T-cell (primary cell): ENCODE results near the gene GAK. TPM values are rescaled to one million over a fixed set of nuclear protein-coding genes. Genes with fewer than 3 reads are reported as not detected.

ENCODE experiments used
- ATAC-seq, 4 experiments: fragments of 200-7000 bp in 3 of 4; fragments of 150-1000 bp in 1 of 4; cut with Tn5 transposase; replicated peaks in 1 of 4; 1 replicate in 3 of 4; 2 replicates in 1 of 4; pipeline ENCODE4 v1.10.0; 2021; ENCODE audit warnings: moderate library complexity in 3 of 4, mild to moderate bottlenecking in 2 of 4, moderate number of reproducible peaks in 1 of 4
- CTCF ChIA-PET, 2 donors: fragments of 300-600 bp; sonication (Branson Sonifier 250); formaldehyde crosslinking; loops; one replicate each; lab custom pipeline; 2022; ENCODE audit warnings: antibody characterized with exemption in 2 of 2; lab: Charles Lee
- POLR2A ChIA-PET, 2 donors: fragments of 300-600 bp; sonication (Branson Sonifier 250); formaldehyde crosslinking; loops; one replicate each; lab custom pipeline; 2022; ENCODE audit warnings: antibody characterized with exemption in 2 of 2; lab: Charles Lee
- DNase-seq, 35 experiments: peaks; one replicate each; pipeline versions ENCODE4 v3.0.0 to v3.0.0-alpha.2; 2013 to 2023
- H3K27ac ChIP-seq: one replicate; pipeline ENCODE4 v1.5.1; 2013; ENCODE audit warnings: low read length
- H3K27me3 ChIP-seq, 2 experiments: replicated peaks in 1 of 2; 1 replicate in 1 of 2; 2 replicates in 1 of 2; pipeline versions ENCODE4 v1.6.1 to v1.7.0; 2013; ENCODE audit warnings: low read length in 1 of 2, mixed read lengths in 1 of 2; ENCODE audit not compliant: control insufficient read depth in 2 of 2, insufficient read depth in 2 of 2; ENCODE audit errors: extremely low read depth in 1 of 2
- H3K36me3 ChIP-seq, 2 donors: 1 replicate in 1 of 2; 2 replicates in 1 of 2; pipeline versions ENCODE4 v1.6.1 to v1.7.0; 2013; ENCODE audit warnings: low read length in 1 of 2; ENCODE audit not compliant: control insufficient read depth in 2 of 2, insufficient read depth in 1 of 2; ENCODE audit errors: extremely low read depth in 1 of 2
- H3K4me1 ChIP-seq, 2 experiments: 1 replicate in 1 of 2; 2 replicates in 1 of 2; pipeline versions ENCODE4 v1.6.1 to v1.7.0; 2013; ENCODE audit warnings: low read length in 2 of 2, mixed read lengths in 1 of 2; ENCODE audit not compliant: insufficient read depth in 2 of 2, control insufficient read depth in 1 of 2; ENCODE audit errors: extremely low read depth in 1 of 2
- H3K4me3 ChIP-seq, 2 donors: 1 replicate in 1 of 2; 2 replicates in 1 of 2; pipeline versions ENCODE4 v1.5.1 to v1.7.0; 2013; ENCODE audit warnings: mild to moderate bottlenecking in 2 of 2, low read length in 1 of 2, moderate library complexity in 1 of 2; ENCODE audit not compliant: control insufficient read depth in 1 of 2; ENCODE audit errors: extremely low read depth in 1 of 2
- H3K9me3 ChIP-seq: 2 replicates; pipeline ENCODE4 v1.7.0; 2013
- H3K27ac Mint-ChIP-seq, 2 donors: one replicate each; pipeline ENCODE4 v1.8.0; 2020 to 2021; ENCODE audit warnings: mild to moderate bottlenecking in 2 of 2, mixed read lengths in 2 of 2
- H3K27me3 Mint-ChIP-seq, 2 donors: one replicate each; pipeline ENCODE4 v1.8.0; 2021 to 2022; ENCODE audit warnings: mixed read lengths in 2 of 2
- H3K36me3 Mint-ChIP-seq: one replicate; pipeline ENCODE4 v1.8.0; 2021; ENCODE audit warnings: mixed read lengths
- H3K4me1 Mint-ChIP-seq, 3 donors: one replicate each; pipeline ENCODE4 v1.8.0; 2020 to 2022; ENCODE audit warnings: mixed read lengths in 3 of 3, mild to moderate bottlenecking in 1 of 3
- H3K4me3 Mint-ChIP-seq, 3 donors: one replicate each; pipeline ENCODE4 v1.8.0; 2020 to 2022; ENCODE audit warnings: mild to moderate bottlenecking in 3 of 3, mixed read lengths in 3 of 3, moderate library complexity in 3 of 3
- H3K9me3 Mint-ChIP-seq, 3 donors: one replicate each; pipeline ENCODE4 v1.8.0; 2020 to 2022; ENCODE audit warnings: mixed read lengths in 3 of 3
- WGBS: methylation state at CpG from one replicate; pipeline ENCODE4 v1.1.5; 2013; ENCODE audit warnings: missing lambda C conversion rate; ENCODE audit not compliant: insufficient coverage; 5-methylcytosine and 5-hydroxymethylcytosine counted together
- total RNA-seq, 35 experiments: library from RNA in 6 of 35; stranded (reverse) in 6 of 35; fragments of 120-200 nt in 1 of 35; gene quantifications; one replicate each; pipeline versions ENCODE4 v1.2.1 to v1.2.4 and lab custom pipeline; 2013 to 2026

GAK gene
- total RNA-seq, 5 donors from 2014 or later (not counting 1 experiment from before 2014, with no cell fraction given): 182 to 225 (median 218) TPM

- Histone ChIP-seq H3K9me3 (no peaks in the 10 kb centered on the region), H3K4me3 (no peak overlapping the region), H3K27me3 (peaks cover 0 to 37% of the 10 kb centered on the region in 2 experiments), H3K27ac (no peak overlapping the region), H3K4me1 (peaks cover 0 to 15% of the 10 kb centered on the region in 2 experiments), H3K36me3 (no peaks in the 10 kb centered on the region)
- Mint-ChIP-seq H3K27me3 (peaks cover 3% of the 10 kb centered on the region in 2 donors), H3K9me3 (peaks cover 0 to 16% (median 8%) of the 10 kb centered on the region in 3 donors), H3K27ac (no peak overlapping the region), H3K4me3 (no peak overlapping the region), H3K4me1 (peaks cover 4 to 10% (median 5%) of the 10 kb centered on the region in 3 donors), H3K36me3 (peaks cover 6% of the 10 kb centered on the region)
- WGBS: 92% methylated on average over 42 of the region's 46 CpGs
- POLR2A ChIA-PET: no interaction called here
- DNase-seq: peak in 1 of 35 experiments; percentile 2
- no peak for ATAC-seq
- CTCF ChIA-PET: no interaction called here
These were observed 96.7 kb downstream of the GAK start for GRCh38 chr4:835148-836002.

DNA sequence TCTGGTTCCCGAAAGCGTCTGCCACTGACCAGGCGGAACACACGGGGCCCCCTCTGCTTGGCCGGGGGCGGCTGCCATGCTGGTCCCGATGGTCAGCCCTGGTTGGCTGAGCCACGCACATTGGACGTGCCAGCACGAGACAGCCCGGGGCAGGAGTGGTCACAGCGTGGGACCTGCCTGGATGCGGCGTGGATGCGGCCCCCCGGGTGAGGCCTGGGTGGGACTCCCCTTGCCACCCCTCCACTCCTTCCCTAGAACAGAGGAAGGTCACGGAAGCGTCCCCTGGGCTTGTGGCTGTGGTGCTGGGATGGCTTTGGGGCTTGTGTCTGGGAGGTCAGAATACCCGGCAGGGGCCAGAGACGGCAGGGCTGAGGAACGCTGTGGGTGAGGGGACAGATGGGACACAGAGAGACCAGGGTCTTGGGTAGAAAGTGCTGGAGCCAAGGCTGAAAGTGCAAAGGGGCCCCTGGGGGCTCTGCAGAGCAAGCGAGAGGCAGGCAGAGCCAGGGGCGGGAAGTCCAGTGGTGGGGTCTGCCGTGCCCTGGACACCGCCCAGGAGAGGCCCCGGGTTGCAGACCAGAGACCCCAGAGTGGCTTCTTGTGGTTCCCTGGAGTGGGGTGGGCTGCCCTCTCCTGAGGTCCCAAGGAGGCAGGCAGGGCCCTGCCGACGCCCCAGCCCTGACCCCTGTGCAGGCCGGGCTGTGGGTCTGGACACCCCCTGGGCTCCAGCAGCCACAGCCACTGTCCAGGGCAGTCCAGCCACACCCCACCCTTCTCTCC is 97.6 kb downstream of the GAK start:
- ATAC-seq (no peak), DNase-seq (peak in 1 of 35 experiments; percentile 2)
- Histone ChIP-seq H3K27me3 (peaks cover 0 to 46% of the 10 kb centered on the region in 2 experiments), H3K4me3 (no peak overlapping the region), H3K36me3 (no peaks in the 10 kb centered on the region), H3K9me3 (no peaks in the 10 kb centered on the region), H3K4me1 (peaks cover 0 to 15% of the 10 kb centered on the region in 2 experiments), H3K27ac (no peak overlapping the region)
- peaks cover 4 to 6% (median 5%) of the 10 kb centered on the region in 3 donors for H3K4me1 Mint-ChIP-seq
- CTCF ChIA-PET: no interaction called here
- H3K4me3 Mint-ChIP-seq: no peak overlapping the region
- H3K27me3 Mint-ChIP-seq: peaks cover 3 to 5% of the 10 kb centered on the region in 2 donors
- no peaks in the 10 kb centered on the region for H3K36me3 Mint-ChIP-seq
- 93% methylated on average over 25 of the region's 29 CpGs for WGBS
- H3K27ac Mint-ChIP-seq: no peak overlapping the region
- H3K9me3 Mint-ChIP-seq: peaks cover 0 to 16% (median 8%) of the 10 kb centered on the region in 3 donors
- POLR2A ChIA-PET: no interaction called here

DNA sequence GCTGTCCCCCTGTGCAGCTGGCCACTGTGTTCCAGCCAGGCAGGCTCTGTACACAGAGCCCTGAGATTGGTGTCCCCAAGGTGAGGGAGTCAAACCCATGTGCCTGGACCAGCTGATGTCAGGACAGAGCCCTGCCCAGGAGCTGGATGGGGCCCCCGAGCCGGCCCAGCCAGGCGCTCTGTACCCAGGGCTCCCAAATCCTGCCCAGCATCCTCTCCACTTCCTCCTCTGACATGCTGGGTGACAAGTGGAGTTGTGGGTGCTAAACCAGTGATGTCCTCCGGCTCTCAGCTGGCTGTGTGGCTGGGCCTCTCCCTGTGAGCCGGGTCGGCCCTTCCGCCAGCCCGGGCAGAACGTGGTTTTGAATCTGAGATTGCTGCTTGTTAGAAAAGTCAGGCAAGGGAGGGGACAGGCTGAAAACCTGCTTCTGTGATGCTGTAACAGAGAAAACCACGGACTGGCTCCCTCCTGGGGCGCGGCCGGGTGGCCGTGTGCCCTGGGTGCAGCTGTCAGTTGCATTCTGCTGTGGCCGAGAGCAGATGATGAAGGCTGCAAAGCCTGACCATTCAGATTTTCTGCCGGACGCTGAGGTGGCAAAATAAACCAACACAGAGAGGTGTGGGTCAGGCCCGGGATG is 98.3 kb downstream of the GAK start:
- H3K27ac Mint-ChIP-seq: no peak overlapping the region
- H3K9me3 Mint-ChIP-seq: peaks cover 0 to 15% (median 6%) of the 10 kb centered on the region in 3 donors
- ChIA-PET POLR2A (no interaction called here), CTCF (no interaction called here)
- H3K4me1 ChIP-seq: peaks cover 0 to 15% of the 10 kb centered on the region in 2 experiments
- no peaks in the 10 kb centered on the region for H3K36me3 Mint-ChIP-seq
- no peak overlapping the region for H3K27ac ChIP-seq
- peak in 1 of 35 experiments; percentile 1 for DNase-seq
- no peak overlapping the region for H3K4me3 Mint-ChIP-seq
- H3K36me3 ChIP-seq: no peaks in the 10 kb centered on the region
- no peaks in the 10 kb centered on the region for H3K9me3 ChIP-seq
- no peak for ATAC-seq
- H3K4me3 ChIP-seq: no peak overlapping the region
- peaks cover 4 to 6% (median 5%) of the 10 kb centered on the region in 3 donors for H3K4me1 Mint-ChIP-seq
- peaks cover 5 to 9% of the 10 kb centered on the region in 2 donors for H3K27me3 Mint-ChIP-seq
- peaks cover 0 to 53% of the 10 kb centered on the region in 2 experiments for H3K27me3 ChIP-seq
- WGBS: 75% methylated on average over 17 of the region's 18 CpGs

- Mint-ChIP-seq H3K27me3 (peaks cover 12 to 16% of the 10 kb centered on the region in 2 donors), H3K4me1 (peaks cover 4 to 8% (median 7%) of the 10 kb centered on the region in 3 donors), H3K9me3 (peaks cover 0 to 12% (median 6%) of the 10 kb centered on the region in 3 donors), H3K36me3 (peaks cover under 1% of the 10 kb centered on the region), H3K27ac (no peak overlapping the region), H3K4me3 (no peak overlapping the region)
- Histone ChIP-seq H3K4me3 (no peak overlapping the region), H3K9me3 (no peaks in the 10 kb centered on the region), H3K4me1 (peaks cover 0 to 15% of the 10 kb centered on the region in 2 experiments), H3K27me3 (peaks cover 0 to 60% of the 10 kb centered on the region in 2 experiments), H3K27ac (no peak overlapping the region), H3K36me3 (no peaks in the 10 kb centered on the region)
- CTCF ChIA-PET: no interaction called here
- 28% methylated on average over 10 of the region's 10 CpGs for WGBS
- POLR2A ChIA-PET: no interaction called here
- no peak for ATAC-seq
- no peak for DNase-seq
These were observed 99.0 kb downstream of the GAK start for GRCh38 chr4:833156-833555.

- Histone ChIP-seq H3K4me1 (peaks cover 0 to 15% of the 10 kb centered on the region in 2 experiments), H3K36me3 (no peaks in the 10 kb centered on the region), H3K9me3 (no peaks in the 10 kb centered on the region), H3K27ac (no peak overlapping the region), H3K4me3 (no peak overlapping the region), H3K27me3 (peaks cover 3 to 65% of the 10 kb centered on the region in 2 experiments)
- ATAC-seq (no peak), DNase-seq (peak in 1 of 35 experiments; percentile 2)
- peaks cover 0 to 6% (median 1%) of the 10 kb centered on the region in 3 donors for H3K9me3 Mint-ChIP-seq
- ChIA-PET POLR2A (no interaction called here), CTCF (no interaction called here)
- H3K36me3 Mint-ChIP-seq: peaks cover 3% of the 10 kb centered on the region
- no peak overlapping the region for H3K27ac Mint-ChIP-seq
- peaks cover 4 to 12% (median 12%) of the 10 kb centered on the region in 3 donors for H3K4me1 Mint-ChIP-seq
- no peak overlapping the region for H3K4me3 Mint-ChIP-seq
- H3K27me3 Mint-ChIP-seq: peaks cover 18 to 22% of the 10 kb centered on the region in 2 donors
- WGBS: 91% methylated on average over 7 of the region's 9 CpGs
These were observed 99.6 kb downstream of the GAK start for GRCh38 chr4:832536-832935.

- Mint-ChIP-seq H3K27ac (no peak overlapping the region), H3K36me3 (peaks cover 3% of the 10 kb centered on the region), H3K27me3 (peaks cover 21 to 27% of the 10 kb centered on the region in 2 donors), H3K4me1 (peaks cover 4 to 13% (median 12%) of the 10 kb centered on the region in 3 donors), H3K4me3 (no peak overlapping the region), H3K9me3 (peaks cover 0 to 2% (median 0%) of the 10 kb centered on the region in 3 donors)
- no peak overlapping the region for H3K4me3 ChIP-seq
- ChIA-PET CTCF (no interaction called here), POLR2A (no interaction called here)
- WGBS: 89% methylated on average over 6 of the region's 7 CpGs
- H3K9me3 ChIP-seq: no peaks in the 10 kb centered on the region
- H3K36me3 ChIP-seq: no peaks in the 10 kb centered on the region
- H3K27me3 ChIP-seq: peaks cover 3 to 66% of the 10 kb centered on the region in 2 experiments
- no peak for DNase-seq
- H3K27ac ChIP-seq: no peak overlapping the region
- H3K4me1 ChIP-seq: peaks cover 0 to 18% of the 10 kb centered on the region in 2 experiments
- no peak for ATAC-seq
These were observed 100.0 kb downstream of the GAK start for GRCh38 chr4:832108-832507.
